ENCODE data around the gene DCAF5. TPM values are rescaled to one million over a fixed set of nuclear protein-coding genes. Genes with fewer than 3 reads are reported as not detected.

Gene DCAF5
- total and polyA plus RNA-seq, 12 donors = 19.9 to 48.0 (median 33.4) TPM

DNA sequence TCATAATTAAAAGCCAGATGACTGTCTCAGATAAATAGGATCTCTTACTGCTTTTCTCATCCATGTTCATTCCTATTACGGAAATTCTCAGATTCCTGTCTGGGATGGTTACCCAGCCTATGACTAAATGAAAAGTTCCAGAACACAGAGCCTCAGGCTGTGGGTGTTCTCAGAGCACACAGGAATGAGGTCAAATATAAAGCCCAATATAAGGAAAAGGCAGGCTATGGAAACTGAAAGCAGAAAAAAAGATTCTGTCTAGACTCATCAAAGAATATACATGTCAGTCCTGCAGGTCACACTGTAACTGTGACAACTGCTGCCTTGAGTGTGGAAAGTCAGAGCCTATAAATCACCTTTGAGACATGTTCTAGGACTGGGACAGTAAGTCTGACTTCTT, 64.3 kb downstream of the DCAF5 start:
- 76 to 96% (median 84%) methylated on average over 1 of the region's 1 CpG for WGBS, 4 donors
- Histone ChIP-seq H3K4me1 (replicated peaks in 1 of 2) (peaks cover 11 to 22% of the 10 kb centered on the region in 2 donors), H3K36me3 (replicated peaks in 1 of 2) (peaks cover 0 to 40% of the 10 kb centered on the region in 2 donors), H3K27me3 (no peaks in the 10 kb centered on the region), H3K9me3 (replicated peaks in 1 of 3) (no peaks in the 10 kb centered on the region), H3K4me3 (no peak overlapping the region), H3K27ac (peak overlapping the region in 1 of 5 donors; percentile 19)
- DNase-seq = no peak
- intact Hi-C loops (cut with DNase I) = loop anchor here in 1 of 2 donors (10.0 kb wide), 1 partner anchor 114 kb away; the partner anchor contains the start of gene ACTN1
- TF ChIP-seq CTCF (IDR thresholded peaks at IDR 0.05) (no peak), POLR2A (IDR thresholded peaks at IDR 0.05) (no peak)

DNA sequence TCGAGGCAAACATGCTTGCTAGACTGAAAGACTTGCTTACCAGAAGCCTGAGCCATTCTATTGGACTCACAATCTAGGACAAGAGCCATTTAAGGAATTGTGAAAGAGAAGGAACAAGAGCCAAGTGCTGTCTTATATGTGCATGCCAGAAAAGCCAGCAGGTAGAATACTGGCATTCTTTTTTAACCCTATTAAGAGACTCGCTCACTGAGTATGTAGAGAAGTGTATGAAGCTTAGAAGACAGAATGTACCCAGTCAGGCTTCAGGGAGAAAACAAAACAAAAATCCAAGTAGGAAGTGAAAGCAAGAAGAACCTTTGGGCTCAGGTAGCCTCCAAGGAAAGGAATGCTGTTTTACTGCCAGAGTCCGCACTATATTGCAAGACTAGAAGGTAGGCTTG, 65.9 kb downstream of the DCAF5 start:
- intact Hi-C loops (cut with DNase I) = loop anchor here in 1 of 2 donors (10.0 kb wide), 1 partner anchor 112 kb away; the partner anchor contains the start of gene ACTN1
- H3K9me3 ChIP-seq (replicated peaks in 1 of 3) = no peaks in the 10 kb centered on the region
- no peaks in the 10 kb centered on the region for H3K27me3 ChIP-seq
- peaks cover 11% of the 10 kb centered on the region in 2 donors for H3K4me1 ChIP-seq (replicated peaks in 1 of 2)
- H3K4me3 ChIP-seq = no peak overlapping the region
- H3K27ac ChIP-seq = peak overlapping the region in 3 of 5 donors; percentile 48 to 69 (median 52)
- H3K36me3 ChIP-seq (replicated peaks in 1 of 2) = peaks cover 0 to 47% of the 10 kb centered on the region in 2 donors
- WGBS, 4 donors = 64 to 75% (median 69%) methylated on average over 3 of the region's 3 CpGs
- TF ChIP-seq POLR2A (IDR thresholded peaks at IDR 0.05) (no peak), CTCF (IDR thresholded peaks at IDR 0.05) (no peak)
- DNase-seq = no peak

DNA sequence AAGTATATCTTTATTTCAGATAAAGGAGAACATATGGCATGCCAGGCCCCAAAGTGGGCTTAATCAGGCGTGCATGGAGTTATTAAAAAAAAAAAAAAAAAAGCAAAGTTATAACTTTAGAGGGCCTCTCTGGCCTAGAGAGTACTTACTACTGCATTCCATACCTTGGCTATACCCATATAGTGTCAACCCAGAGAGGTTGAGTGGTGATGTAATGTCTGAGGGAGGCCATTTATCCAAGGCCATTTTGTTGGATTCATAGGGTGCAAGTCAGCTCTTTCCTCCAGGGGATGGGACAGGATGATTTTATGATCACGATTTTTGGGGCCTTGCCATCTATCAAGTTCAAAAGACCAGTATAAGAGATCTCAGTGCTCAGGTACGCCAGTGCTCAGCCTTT, 66.4 kb downstream of the DCAF5 start:
- Histone ChIP-seq H3K4me3 (no peak overlapping the region), H3K4me1 (replicated peaks in 1 of 2) (peaks cover 11% of the 10 kb centered on the region in 2 donors), H3K27me3 (no peaks in the 10 kb centered on the region), H3K36me3 (replicated peaks in 1 of 2) (peaks cover 0 to 42% of the 10 kb centered on the region in 2 donors), H3K9me3 (replicated peaks in 1 of 3) (no peaks in the 10 kb centered on the region), H3K27ac (peak overlapping the region in 2 of 5 donors; percentile 52 to 69)
- no peak for DNase-seq
- intact Hi-C loops (cut with DNase I) = loop anchor here in 1 of 2 donors (10.0 kb wide), 1 partner anchor 112 kb away; the partner anchor contains the start of gene ACTN1
- WGBS, 4 donors = 78 to 92% (median 84%) methylated on average over 3 of the region's 3 CpGs
- no peak for TF ChIP-seq CTCF (IDR thresholded peaks at IDR 0.05)
- TF ChIP-seq POLR2A (IDR thresholded peaks at IDR 0.05) = no peak

- H3K36me3 ChIP-seq (replicated peaks in 1 of 2) = peaks cover 0 to 17% of the 10 kb centered on the region in 2 donors
- DNase-seq = no peak
- H3K27ac ChIP-seq = no peak overlapping the region
- intact Hi-C loops (cut with DNase I) = loop anchor here in 1 of 2 donors (10.0 kb wide), 1 partner anchor 109 kb away; the partner anchor contains the start of gene ACTN1
- TF ChIP-seq POLR2A (IDR thresholded peaks at IDR 0.05) = no peak
- TF ChIP-seq CTCF (IDR thresholded peaks at IDR 0.05) = no peak
- no peaks in the 10 kb centered on the region for H3K9me3 ChIP-seq (replicated peaks in 1 of 3)
- no peaks in the 10 kb centered on the region for H3K27me3 ChIP-seq
- WGBS, 4 donors = 90 to 97% (median 95%) methylated on average over 4 of the region's 4 CpGs
- H3K4me3 ChIP-seq = no peak overlapping the region
- H3K4me1 ChIP-seq (replicated peaks in 1 of 2) = peaks cover 11% of the 10 kb centered on the region in 2 donors
Observed at GRCh38 chr14:69084023-69084422, 68.9 kb downstream of the DCAF5 start.
